Astrocyte (in vitro differentiated cells and primary cell): ENCODE results near the gene FRY. TPM values are rescaled to one million over a fixed set of nuclear protein-coding genes. Genes with fewer than 3 reads are reported as not detected.

Experiments used
- DNase-seq: peaks from one replicate; pipeline ENCODE4 v3.0.0-alpha.2; 2010; ENCODE audit warnings: low read depth
- FAIRE-seq: peaks from 2 replicates; lab custom pipeline; 2011; peaks lifted over from hg19 to GRCh38; lab: Jason Lieb, UNC
- H2AFZ ChIP-seq: 2 replicates; pipeline ENCODE4 v1.6.0; 2012; ENCODE audit warnings: low read depth, low read length, inconsistent platforms
- H3K27ac ChIP-seq: 2 replicates; pipeline ENCODE4 v1.5.1; 2011; ENCODE audit warnings: low read depth, low read length, inconsistent platforms
- H3K27me3 ChIP-seq: 2 replicates; pipeline ENCODE4 v1.6.0; 2011; ENCODE audit warnings: low read length, inconsistent platforms; ENCODE audit not compliant: insufficient read depth
- H3K36me3 ChIP-seq: 2 replicates; pipeline ENCODE4 v1.5.1; 2011; ENCODE audit warnings: low read length, inconsistent platforms; ENCODE audit not compliant: insufficient read depth
- H3K4me1 ChIP-seq: 2 replicates; pipeline ENCODE4 v1.5.1; 2011; ENCODE audit warnings: low read length, inconsistent platforms; ENCODE audit not compliant: insufficient read depth
- H3K4me2 ChIP-seq: 2 replicates; pipeline ENCODE4 v1.6.0; 2012; ENCODE audit warnings: low read length, inconsistent platforms
- H3K4me3 ChIP-seq: 2 replicates; pipeline ENCODE4 v1.5.1; 2011; ENCODE audit warnings: low read depth, mild to moderate bottlenecking, low read length, inconsistent platforms; ENCODE audit not compliant: insufficient read depth
- H3K79me2 ChIP-seq: 2 replicates; pipeline ENCODE4 v1.6.0; 2012; ENCODE audit warnings: mild to moderate bottlenecking, low read length, inconsistent platforms; ENCODE audit not compliant: insufficient read depth
- H3K9ac ChIP-seq: 2 replicates; pipeline ENCODE4 v1.6.0; 2012; ENCODE audit warnings: mild to moderate bottlenecking, low read length, inconsistent platforms
- H3K9me3 ChIP-seq: 2 replicates; pipeline ENCODE4 v1.5.1; 2012; ENCODE audit warnings: low read depth, mild to moderate bottlenecking, low read length, inconsistent platforms; ENCODE audit not compliant: insufficient read depth
- H4K20me1 ChIP-seq: 2 replicates; pipeline ENCODE4 v1.6.0; 2012; ENCODE audit warnings: low read length, inconsistent platforms; ENCODE audit not compliant: insufficient read depth
- H3K27ac Mint-ChIP-seq: one replicate; pipeline ENCODE4 v1.8.0; 2021; ENCODE audit warnings: mild to moderate bottlenecking, mixed read lengths; ENCODE audit not compliant: unreplicated experiment
- H3K27me3 Mint-ChIP-seq: one replicate; pipeline ENCODE4 v1.8.0; 2021; ENCODE audit warnings: low read depth, mixed read lengths; ENCODE audit not compliant: unreplicated experiment
- H3K36me3 Mint-ChIP-seq: one replicate; pipeline ENCODE4 v1.8.0; 2021; ENCODE audit warnings: low read depth, mixed read lengths; ENCODE audit not compliant: unreplicated experiment
- H3K4me1 Mint-ChIP-seq: one replicate; pipeline ENCODE4 v1.8.0; 2021; ENCODE audit warnings: low read depth, mixed read lengths; ENCODE audit not compliant: unreplicated experiment
- H3K4me3 Mint-ChIP-seq: one replicate; pipeline ENCODE4 v1.8.0; 2021; ENCODE audit warnings: mild to moderate bottlenecking, moderate library complexity, mixed read lengths; ENCODE audit not compliant: unreplicated experiment
- H3K9me3 Mint-ChIP-seq: one replicate; pipeline ENCODE4 v1.8.0; 2021; ENCODE audit warnings: mild to moderate bottlenecking, mixed read lengths; ENCODE audit not compliant: unreplicated experiment
- CTCF ChIP-seq: IDR thresholded peaks from 2 replicates; pipeline ENCODE4 v1.5.1; 2011; ENCODE audit warnings: low read depth, mild to moderate bottlenecking, inconsistent platforms, low read length, moderate library complexity; ENCODE audit not compliant: insufficient read depth
- EZH2 ChIP-seq: IDR thresholded peaks from 2 replicates; pipeline ENCODE4 v1.6.1; 2012; ENCODE audit warnings: mild to moderate bottlenecking, low read length, inconsistent platforms; ENCODE audit not compliant: insufficient read depth
- total RNA-seq: library from RNA; stranded (reverse); gene quantifications from 2 replicates; pipeline ENCODE4 v1.2.1, GENCODE V29; 2021

The FRY gene
- total RNA-seq, 1 donor from 2014 or later, result 4.6 TPM

- no peak overlapping the region for H3K4me3 ChIP-seq
- FAIRE-seq (no peak), DNase-seq (no peak)
- H3K4me2 ChIP-seq, result no peak overlapping the region
- H3K9ac ChIP-seq, result no peak overlapping the region
- peaks cover 3% of the 10 kb centered on the region for H3K27me3 ChIP-seq
- Mint-ChIP-seq H3K4me1 (no peaks in the 10 kb centered on the region), H3K27me3 (peaks cover 7% of the 10 kb centered on the region), H3K36me3 (no peaks in the 10 kb centered on the region), H3K27ac (no peak overlapping the region), H3K9me3 (no peaks in the 10 kb centered on the region), H3K4me3 (no peak overlapping the region)
- no peak for TF ChIP-seq CTCF
- no peak for TF ChIP-seq EZH2
- H3K9me3 ChIP-seq, result no peaks in the 10 kb centered on the region
- H3K36me3 ChIP-seq, result no peaks in the 10 kb centered on the region
- no peaks in the 10 kb centered on the region for H4K20me1 ChIP-seq
- H2AFZ ChIP-seq, result no peak overlapping the region
- no peak overlapping the region for H3K27ac ChIP-seq
- H3K79me2 ChIP-seq, result no peaks in the 10 kb centered on the region
- H3K4me1 ChIP-seq, result no peaks in the 10 kb centered on the region
Observed at GRCh38 chr13:32298695-32299094, 267.1 kb downstream of the FRY start.

GRCh38 chr13:32299893-32300292 lies 268.3 kb downstream of the FRY start:
- peaks cover 7% of the 10 kb centered on the region for H3K27me3 Mint-ChIP-seq
- no peak overlapping the region for H2AFZ ChIP-seq
- DNase-seq (no peak), FAIRE-seq (no peak)
- no peaks in the 10 kb centered on the region for H3K4me1 Mint-ChIP-seq
- H3K27ac Mint-ChIP-seq, result no peak overlapping the region
- H3K36me3 Mint-ChIP-seq, result no peaks in the 10 kb centered on the region
- H3K4me3 ChIP-seq, result no peak overlapping the region
- no peaks in the 10 kb centered on the region for H4K20me1 ChIP-seq
- H3K27me3 ChIP-seq, result peaks cover 3% of the 10 kb centered on the region
- H3K4me1 ChIP-seq, result no peaks in the 10 kb centered on the region
- H3K79me2 ChIP-seq, result no peaks in the 10 kb centered on the region
- TF ChIP-seq EZH2 (no peak), CTCF (no peak)
- H3K9ac ChIP-seq, result no peak overlapping the region
- H3K9me3 ChIP-seq, result no peaks in the 10 kb centered on the region
- no peaks in the 10 kb centered on the region for H3K36me3 ChIP-seq
- H3K27ac ChIP-seq, result no peak overlapping the region
- H3K4me2 ChIP-seq, result no peak overlapping the region
- no peak overlapping the region for H3K4me3 Mint-ChIP-seq
- no peaks in the 10 kb centered on the region for H3K9me3 Mint-ChIP-seq

DNA sequence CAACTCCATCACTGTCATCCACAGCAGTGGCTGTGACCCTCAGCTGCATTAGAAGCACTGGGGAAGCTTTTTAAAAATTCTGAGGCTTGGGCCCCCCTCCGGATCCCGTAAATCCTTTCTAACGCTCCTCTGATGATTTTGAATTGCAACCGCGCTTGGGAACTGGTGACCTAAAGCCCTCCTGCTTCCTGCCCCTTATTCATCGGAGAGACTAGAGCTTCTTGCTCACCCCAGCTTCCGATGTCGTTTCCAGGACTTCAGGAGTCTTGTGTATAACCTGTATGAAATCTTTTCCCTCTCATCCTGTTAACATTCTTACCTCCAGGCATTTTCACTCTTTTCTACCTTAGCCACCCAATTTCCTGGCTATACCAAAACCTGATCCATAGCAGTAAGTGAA lies 268.8 kb downstream of the FRY start:
- H4K20me1 ChIP-seq, result no peaks in the 10 kb centered on the region

More for the DNA sequence above, 268.8 kb downstream of the FRY start:
- TF ChIP-seq CTCF, result no peak
- Histone ChIP-seq H3K4me2 (no peak overlapping the region), H3K27me3 (peaks cover 3% of the 10 kb centered on the region), H2AFZ (no peak overlapping the region), H3K4me3 (no peak overlapping the region), H3K79me2 (no peaks in the 10 kb centered on the region), H3K4me1 (no peaks in the 10 kb centered on the region), H3K9me3 (no peaks in the 10 kb centered on the region), H3K36me3 (no peaks in the 10 kb centered on the region), H3K27ac (no peak overlapping the region), H3K9ac (no peak overlapping the region)
- Mint-ChIP-seq H3K9me3 (no peaks in the 10 kb centered on the region), H3K27me3 (peaks cover 7% of the 10 kb centered on the region), H3K36me3 (no peaks in the 10 kb centered on the region), H3K4me3 (no peak overlapping the region), H3K27ac (no peak overlapping the region), H3K4me1 (no peaks in the 10 kb centered on the region)
- DNase-seq (no peak), FAIRE-seq (no peak)
